NK-92 treated with Interleukin-12 subunit alpha and Interleukin-12 subunit beta, amount 100 ng/mL, for 24 hours (cell line): ENCODE results near the gene KIF3C.
"Not testable (repeated sequence)": the region's sequence is repeated elsewhere in the genome, so short reads cannot be mapped to it uniquely, and the experiment has no call there.

Experiments
- DNase-seq: peaks from one replicate; lab custom pipeline; 2025; lab: John Stamatoyannopoulos, UW

KIF3C gene

GRCh38 chr2:25999406-25999805 lies 17.1 kb upstream of the KIF3C start:
- DNase-seq = not testable (repeated sequence)

- DNase-seq = not testable (repeated sequence)
Observed at GRCh38 chr2:25998816-25999383, 16.6 kb upstream of the KIF3C start.

GRCh38 chr2:25996844-25997243 lies 14.5 kb upstream of the KIF3C start:
- DNase-seq = no peak

GRCh38 chr2:25994509-25994908 lies 12.2 kb upstream of the KIF3C start:
- DNase-seq = no peak

- DNase-seq = no peak
Observed at GRCh38 chr2:25993049-25993448, 10.8 kb upstream of the KIF3C start.

- DNase-seq = no peak
Observed at GRCh38 chr2:25992556-25992955, 10.3 kb upstream of the KIF3C start.

GRCh38 chr2:25991965-25992364 lies 9.7 kb upstream of the KIF3C start:
- no peak for DNase-seq

- no peak for DNase-seq
Observed at GRCh38 chr2:25989154-25989553, 6.9 kb upstream of the KIF3C start.

GRCh38 chr2:25988134-25988533 lies 5.8 kb upstream of the KIF3C start:
- no peak for DNase-seq

- DNase-seq = no peak
Observed at GRCh38 chr2:25983735-25984134, 1.4 kb upstream of the KIF3C start.

- no peak for DNase-seq
Observed at GRCh38 chr2:25982968-25983280, 627 bp upstream of the KIF3C start.

GRCh38 chr2:25981596-25982272 lies 563 bp downstream of the KIF3C start:
- no peak for DNase-seq

GRCh38 chr2:25980951-25981350 lies 1.3 kb downstream of the KIF3C start:
- DNase-seq = no peak

- DNase-seq = no peak
Observed at GRCh38 chr2:25980076-25980887, 2.0 kb downstream of the KIF3C start.

- DNase-seq = no peak
Observed at GRCh38 chr2:25979001-25979400, 3.3 kb downstream of the KIF3C start.

- no peak for DNase-seq
Observed at GRCh38 chr2:25977768-25978167, 4.5 kb downstream of the KIF3C start.

GRCh38 chr2:25976983-25977741 lies 5.1 kb downstream of the KIF3C start:
- DNase-seq = no peak

- no peak for DNase-seq
Observed at GRCh38 chr2:25972049-25972823, 10.1 kb downstream of the KIF3C start.

GRCh38 chr2:25971596-25971995 lies 10.7 kb downstream of the KIF3C start:
- no peak for DNase-seq

GRCh38 chr2:25966531-25967270 lies 15.6 kb downstream of the KIF3C start:
- no peak for DNase-seq

GRCh38 chr2:25964891-25965290 lies 17.4 kb downstream of the KIF3C start:
- no peak for DNase-seq
